PFSK-1 (cell line): ENCODE data around the gene PLEKHM2.

ENCODE experiments used
- FOXP2 ChIP-seq: optimal IDR thresholded peaks from 2 replicates; pipeline ENCODE3; 2011; ENCODE audit warnings: borderline replicate concordance, control low read depth, inconsistent platforms; ENCODE audit not compliant: insufficient read depth; ENCODE audit errors: extremely low read length, extremely low read depth
- POLR2AphosphoS5 ChIP-seq: IDR thresholded peaks from 2 replicates; pipeline ENCODE4 v1.6.1; 2012; ENCODE audit warnings: low read depth, mild to moderate bottlenecking, control low read depth, low read length, moderate library complexity
- REST ChIP-seq, 2 experiments: IDR thresholded peaks; 2 replicates each; pipeline versions ENCODE4 v1.6.1 to v1.8.0; 2011 to 2012; ENCODE audit warnings: low read depth in 2 of 2, low read length in 2 of 2, control low read depth in 1 of 2, inconsistent platforms in 1 of 2, mild to moderate bottlenecking in 1 of 2, moderate library complexity in 1 of 2; ENCODE audit not compliant: insufficient read depth in 1 of 2
- SIN3A ChIP-seq: IDR thresholded peaks from 2 replicates; pipeline ENCODE4 v1.6.1; 2012; ENCODE audit warnings: mild to moderate bottlenecking, low read length, moderate library complexity, borderline replicate concordance; ENCODE audit not compliant: insufficient read depth
- TAF1 ChIP-seq: IDR thresholded peaks from 2 replicates; pipeline ENCODE4 v1.6.1; 2012; ENCODE audit warnings: low read length, control low read depth, borderline replicate concordance; ENCODE audit not compliant: insufficient read depth

PLEKHM2 gene

GRCh38 chr1:15733726-15734226 lies 49.7 kb downstream of the PLEKHM2 start:
- TF ChIP-seq FOXP2 = no peak
- TF ChIP-seq POLR2AphosphoS5 = no peak
- TF ChIP-seq REST (IDR thresholded peaks at IDR 0.05; ENCODE audit: insufficient read depth in 1 of 2, low read depth in 2 of 2, low read length in 2 of 2) = no peak
- TF ChIP-seq TAF1 = no peak
- no peak for TF ChIP-seq SIN3A

GRCh38 chr1:15734296-15734695 lies 50.2 kb downstream of the PLEKHM2 start:
- TF ChIP-seq FOXP2 = no peak
- TF ChIP-seq SIN3A = no peak
- no peak for TF ChIP-seq TAF1
- TF ChIP-seq REST (IDR thresholded peaks at IDR 0.05; ENCODE audit: insufficient read depth in 1 of 2, low read depth in 2 of 2, low read length in 2 of 2) = no peak
- TF ChIP-seq POLR2AphosphoS5 = no peak

- no peak for TF ChIP-seq FOXP2
- TF ChIP-seq TAF1 = no peak
- no peak for TF ChIP-seq REST (IDR thresholded peaks at IDR 0.05; ENCODE audit: insufficient read depth in 1 of 2, low read depth in 2 of 2, low read length in 2 of 2)
- TF ChIP-seq SIN3A = no peak
- no peak for TF ChIP-seq POLR2AphosphoS5
These were observed 50.8 kb downstream of the PLEKHM2 start for GRCh38 chr1:15734901-15735300.

- no peak for TF ChIP-seq POLR2AphosphoS5
- TF ChIP-seq TAF1 = no peak
- TF ChIP-seq FOXP2 = no peak
- no peak for TF ChIP-seq REST (IDR thresholded peaks at IDR 0.05; ENCODE audit: insufficient read depth in 1 of 2, low read depth in 2 of 2, low read length in 2 of 2)
- TF ChIP-seq SIN3A = no peak
These were observed 51.4 kb downstream of the PLEKHM2 start for GRCh38 chr1:15735304-15736037.
